ENCODE data around the gene BLCAP. TPM values are rescaled to one million over a fixed set of nuclear protein-coding genes. Genes with fewer than 3 reads are reported as not detected.
A peak's percentile ranks its signal among the peaks of the same experiment; 100 is the strongest.

The BLCAP gene
- total and polyA plus RNA-seq, 3 experiments from 2014 or later = 37.5 to 74.7 (median 40.9) TPM

DNA sequence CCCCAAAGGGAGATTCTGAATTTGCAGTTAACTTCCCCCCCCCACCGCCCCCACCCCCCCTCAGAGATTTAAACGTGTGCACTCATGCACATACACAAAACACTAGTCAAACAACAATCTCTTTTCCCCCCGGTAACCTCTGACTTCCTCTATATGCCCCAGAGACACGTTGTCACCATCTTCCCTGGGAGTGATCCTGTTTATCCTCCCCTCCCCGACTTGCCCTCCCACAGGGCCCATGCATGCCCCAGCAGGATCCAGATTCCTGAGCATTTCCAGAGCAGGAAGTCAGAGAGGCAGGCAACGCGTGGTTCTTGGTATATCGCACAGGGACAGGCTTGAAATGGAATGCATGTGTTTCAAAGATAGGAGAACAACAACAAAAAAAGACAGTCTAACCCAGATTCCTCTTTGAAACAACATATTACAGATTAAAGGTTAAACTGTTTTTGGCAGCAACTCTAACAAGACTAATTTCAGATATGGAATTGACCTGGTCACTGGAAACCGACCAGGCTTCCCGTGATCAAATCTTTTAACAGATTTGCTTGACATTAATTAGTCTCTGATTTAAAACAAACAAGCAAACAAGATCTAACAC lies 1.3 kb downstream of the BLCAP start:
- H3K27ac ChIP-seq (ENCODE audit: low read depth, low read length) = no peak overlapping the region

DNA sequence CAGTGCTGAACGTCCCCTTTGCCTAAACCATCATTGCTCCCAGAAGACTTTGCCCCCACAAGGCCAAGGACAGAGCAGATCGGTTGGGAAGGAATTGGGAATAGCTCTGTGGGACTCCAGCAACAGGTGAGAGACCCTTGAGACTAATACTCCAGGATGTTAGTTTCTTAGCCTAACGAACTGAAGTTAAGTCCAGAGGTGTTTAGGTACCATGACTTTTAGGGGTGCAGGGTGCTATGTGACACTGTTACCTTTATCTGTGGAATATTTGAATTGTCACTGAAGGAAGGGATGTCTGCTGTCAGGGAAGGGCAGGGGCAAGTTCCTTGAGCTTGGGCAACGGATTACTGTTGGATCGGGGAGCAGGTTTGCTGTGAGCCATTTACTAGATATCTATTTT lies 1.9 kb downstream of the BLCAP start:
- Mint-ChIP-seq H3K36me3 (peaks cover 0 to 18% (median 10%) of the 10 kb centered on the region in 3 donors), H3K9me3 (no peaks in the 10 kb centered on the region), H3K4me3 (peak overlapping the region; percentile 83 to 94 (median 87)), H3K27ac (peak overlapping the region; percentile 24 to 99 (median 84)), H3K27me3 (peaks cover 0 to 4% of the 10 kb centered on the region in 2 donors), H3K4me1 (peaks cover 50 to 75% (median 51%) of the 10 kb centered on the region in 3 donors)
- peaks cover 41% of the 10 kb centered on the region for H3K4me1 ChIP-seq (ENCODE audit: insufficient read depth, low read length)
- H3K36me3 ChIP-seq (ENCODE audit: insufficient read depth, low read length) = no peaks in the 10 kb centered on the region
- H3K27me3 ChIP-seq (ENCODE audit: insufficient read depth, low read length, poor library complexity, severe bottlenecking) = no peaks in the 10 kb centered on the region
- no peak for DNase-seq
- ChIA-PET POLR2A (interaction anchor here (0.6 kb wide), 1 partner anchor 187 kb away, joined by 3 read pairs; no protein-coding TSS in a partner anchor), CTCF (no interaction called here)
- H3K27ac ChIP-seq (ENCODE audit: low read depth, low read length) = no peak overlapping the region
- no peaks in the 10 kb centered on the region for H3K9me3 ChIP-seq (ENCODE audit: low read length)
- no peak overlapping the region for H3K4me3 ChIP-seq (ENCODE audit: low read length)

More for the DNA sequence above, 1.3 kb downstream of the BLCAP start:
- H3K27me3 Mint-ChIP-seq = peaks cover 0 to 6% of the 10 kb centered on the region in 2 donors
- CTCF ChIA-PET = interaction anchor here (1.9 kb wide), 1 partner anchor 331 kb away, joined by 6 read pairs; no protein-coding TSS in a partner anchor
- H3K9me3 ChIP-seq (ENCODE audit: low read length) = no peaks in the 10 kb centered on the region
- POLR2A ChIA-PET = interaction anchor here (0.6 kb wide), 1 partner anchor 483 kb away, joined by 3 read pairs; no protein-coding TSS in a partner anchor
- H3K36me3 Mint-ChIP-seq = peaks cover 0 to 15% (median 10%) of the 10 kb centered on the region in 3 donors
- H3K27ac Mint-ChIP-seq = peak overlapping the region; percentile 62 to 100 (median 99)
- peak overlapping the region; percentile 83 to 94 (median 87) for H3K4me3 Mint-ChIP-seq
- H3K9me3 Mint-ChIP-seq = no peaks in the 10 kb centered on the region
- no peaks in the 10 kb centered on the region for H3K27me3 ChIP-seq (ENCODE audit: insufficient read depth, low read length, poor library complexity, severe bottlenecking)
- no peak for DNase-seq
- H3K36me3 ChIP-seq (ENCODE audit: insufficient read depth, low read length) = no peaks in the 10 kb centered on the region
- peaks cover 41% of the 10 kb centered on the region for H3K4me1 ChIP-seq (ENCODE audit: insufficient read depth, low read length)
- H3K4me1 Mint-ChIP-seq = peaks cover 48 to 72% (median 50%) of the 10 kb centered on the region in 3 donors
- peak overlapping the region; percentile 70 for H3K4me3 ChIP-seq (ENCODE audit: low read length)

DNA sequence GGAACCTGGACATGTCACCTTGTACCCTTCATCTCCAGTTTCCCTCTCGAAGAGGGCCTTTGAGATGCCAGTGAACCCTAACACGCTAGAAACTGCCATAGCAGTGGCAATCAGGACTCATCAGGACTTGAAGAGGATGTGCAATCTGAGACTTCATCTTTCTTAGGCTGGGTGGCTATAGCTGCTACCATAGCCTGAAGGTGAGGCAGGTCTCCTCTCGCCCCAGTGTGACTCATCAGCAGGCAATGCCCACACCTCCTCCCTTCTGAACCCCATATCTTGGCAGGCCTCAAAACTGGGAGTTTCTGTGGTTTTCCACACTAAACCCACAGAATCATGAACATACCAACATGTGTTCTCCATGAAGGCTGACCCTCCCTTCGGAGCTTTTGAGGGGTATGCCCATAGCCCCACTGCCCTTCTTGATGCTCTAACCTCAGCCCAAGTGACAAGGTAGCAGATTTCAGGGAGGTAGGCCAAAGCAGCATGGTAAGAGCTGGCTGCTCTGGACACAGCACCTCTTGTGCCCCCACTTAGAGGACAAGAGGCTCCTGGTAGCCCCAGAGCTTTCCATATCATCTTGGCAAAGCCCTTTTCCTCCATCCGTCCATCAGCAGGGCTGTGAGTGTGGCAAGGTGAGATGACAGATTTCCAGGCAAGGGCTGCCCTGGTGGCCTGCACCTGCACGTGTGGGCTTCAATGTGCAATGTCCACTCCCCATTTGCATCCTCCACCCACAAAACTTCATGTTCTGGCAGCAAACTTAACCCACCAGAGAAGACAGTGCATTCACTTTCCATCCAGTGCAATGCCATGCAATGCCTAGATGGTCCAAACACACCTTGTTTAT lies 2.6 kb downstream of the BLCAP start:
- no peaks in the 10 kb centered on the region for H3K27me3 ChIP-seq (ENCODE audit: insufficient read depth, low read length, poor library complexity, severe bottlenecking)
- ChIA-PET CTCF (no interaction called here), POLR2A (interaction anchor here (0.6 kb wide), 1 partner anchor 186 kb away, joined by 3 read pairs; no protein-coding TSS in a partner anchor)
- Mint-ChIP-seq H3K9me3 (no peaks in the 10 kb centered on the region), H3K36me3 (peaks cover 0 to 25% (median 10%) of the 10 kb centered on the region in 3 donors), H3K4me3 (peak overlapping the region; percentile 74 to 90 (median 85)), H3K4me1 (peaks cover 57 to 82% (median 58%) of the 10 kb centered on the region in 3 donors), H3K27me3 (peaks cover 0 to 4% of the 10 kb centered on the region in 2 donors), H3K27ac (peak overlapping the region; percentile 3 to 99 (median 84))
- no peaks in the 10 kb centered on the region for H3K9me3 ChIP-seq (ENCODE audit: low read length)
- no peaks in the 10 kb centered on the region for H3K36me3 ChIP-seq (ENCODE audit: insufficient read depth, low read length)
- peaks cover 41% of the 10 kb centered on the region for H3K4me1 ChIP-seq (ENCODE audit: insufficient read depth, low read length)
- no peak overlapping the region for H3K4me3 ChIP-seq (ENCODE audit: low read length)
- no peak for DNase-seq
- no peak overlapping the region for H3K27ac ChIP-seq (ENCODE audit: low read depth, low read length)

DNA sequence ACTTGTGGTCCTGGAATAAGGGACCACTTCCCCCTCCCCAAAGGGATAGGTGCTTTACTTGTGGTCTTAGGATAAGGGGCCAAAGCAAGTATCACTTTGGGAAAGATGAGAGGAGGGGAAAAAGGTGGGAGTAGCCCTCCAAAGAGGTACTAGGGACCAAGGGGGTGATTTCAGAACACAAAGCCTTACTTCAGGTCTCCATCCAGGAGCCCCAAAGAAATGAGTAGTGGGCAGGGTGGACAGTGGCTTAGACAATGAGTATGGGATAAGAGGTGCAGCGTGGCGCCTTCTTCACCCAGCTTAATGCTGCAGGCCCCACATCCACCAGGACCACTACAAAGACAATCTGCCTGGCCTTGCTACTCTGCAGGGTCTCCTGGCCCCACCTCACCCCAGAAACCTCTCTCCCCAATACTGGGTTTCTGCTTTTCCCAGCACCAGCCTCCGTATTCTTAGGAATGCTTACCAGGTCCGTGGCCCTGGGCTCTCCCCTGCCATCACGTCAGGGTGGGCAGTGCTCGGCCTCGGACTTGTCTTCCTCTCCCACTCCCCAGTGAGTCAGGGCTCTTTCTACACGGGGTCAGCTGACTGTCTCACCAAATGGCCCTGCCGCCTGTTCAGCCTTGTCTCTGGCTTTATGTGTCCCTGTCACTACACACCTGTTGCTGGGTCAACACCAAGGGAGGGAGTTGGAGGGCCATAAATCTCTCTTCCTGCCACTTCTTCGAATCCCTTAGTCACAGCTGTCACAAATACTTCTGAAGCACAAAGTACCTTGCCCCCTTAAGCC lies 3.6 kb downstream of the BLCAP start:
- Mint-ChIP-seq H3K4me1 (peaks cover 57 to 88% (median 58%) of the 10 kb centered on the region in 3 donors), H3K36me3 (peaks cover 0 to 34% (median 10%) of the 10 kb centered on the region in 3 donors), H3K9me3 (no peaks in the 10 kb centered on the region), H3K27me3 (peaks cover 0 to 4% of the 10 kb centered on the region in 2 donors), H3K27ac (peak overlapping the region in 4 of 8 donors; percentile 24 to 98 (median 52)), H3K4me3 (peak overlapping the region in 3 of 7 donors; percentile 2 to 87 (median 12))
- Histone ChIP-seq H3K27me3 (ENCODE audit: insufficient read depth, low read length, poor library complexity, severe bottlenecking) (no peaks in the 10 kb centered on the region), H3K9me3 (ENCODE audit: low read length) (no peaks in the 10 kb centered on the region), H3K4me3 (ENCODE audit: low read length) (no peak overlapping the region), H3K36me3 (ENCODE audit: insufficient read depth, low read length) (no peaks in the 10 kb centered on the region), H3K4me1 (ENCODE audit: insufficient read depth, low read length) (peaks cover 41% of the 10 kb centered on the region), H3K27ac (ENCODE audit: low read depth, low read length) (no peak overlapping the region)
- DNase-seq = no peak
- CTCF ChIA-PET = no interaction called here
- POLR2A ChIA-PET = no interaction called here

DNA sequence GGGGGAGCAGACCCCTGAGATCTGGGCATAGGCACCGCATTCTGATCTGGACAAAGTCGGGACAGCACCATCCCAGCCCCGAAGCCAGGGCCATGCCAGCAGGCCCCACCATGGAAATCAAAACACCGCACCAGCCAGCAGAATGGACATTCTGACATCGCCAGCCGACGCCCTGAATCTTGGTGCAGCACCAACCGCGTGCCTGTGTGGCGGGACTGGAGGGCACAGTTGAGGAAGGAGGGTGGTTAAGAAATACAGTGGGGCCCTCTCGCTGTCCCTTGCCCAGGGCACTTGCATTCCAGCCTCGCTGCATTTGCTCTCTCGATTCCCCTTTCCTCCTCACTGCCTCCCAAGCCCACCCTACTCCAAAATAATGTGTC lies 4.7 kb downstream of the BLCAP start:
- Histone ChIP-seq H3K36me3 (ENCODE audit: insufficient read depth, low read length) (no peaks in the 10 kb centered on the region), H3K9me3 (ENCODE audit: low read length) (no peaks in the 10 kb centered on the region), H3K27ac (ENCODE audit: low read depth, low read length) (no peak overlapping the region), H3K4me1 (ENCODE audit: insufficient read depth, low read length) (peaks cover 34% of the 10 kb centered on the region), H3K27me3 (ENCODE audit: insufficient read depth, low read length, poor library complexity, severe bottlenecking) (no peaks in the 10 kb centered on the region), H3K4me3 (ENCODE audit: low read length) (no peak overlapping the region)
- no peak for DNase-seq
- ChIA-PET POLR2A (no interaction called here), CTCF (no interaction called here)
- H3K36me3 Mint-ChIP-seq = peaks cover 4 to 44% (median 12%) of the 10 kb centered on the region in 3 donors
- H3K4me1 Mint-ChIP-seq = peaks cover 58 to 88% (median 59%) of the 10 kb centered on the region in 3 donors
- peak overlapping the region in 3 of 8 donors; percentile 9 to 73 (median 52) for H3K27ac Mint-ChIP-seq
- peaks cover 0 to 4% of the 10 kb centered on the region in 2 donors for H3K27me3 Mint-ChIP-seq
- H3K4me3 Mint-ChIP-seq = peak overlapping the region in 2 of 7 donors; percentile 0 to 36
- H3K9me3 Mint-ChIP-seq = no peaks in the 10 kb centered on the region

DNA sequence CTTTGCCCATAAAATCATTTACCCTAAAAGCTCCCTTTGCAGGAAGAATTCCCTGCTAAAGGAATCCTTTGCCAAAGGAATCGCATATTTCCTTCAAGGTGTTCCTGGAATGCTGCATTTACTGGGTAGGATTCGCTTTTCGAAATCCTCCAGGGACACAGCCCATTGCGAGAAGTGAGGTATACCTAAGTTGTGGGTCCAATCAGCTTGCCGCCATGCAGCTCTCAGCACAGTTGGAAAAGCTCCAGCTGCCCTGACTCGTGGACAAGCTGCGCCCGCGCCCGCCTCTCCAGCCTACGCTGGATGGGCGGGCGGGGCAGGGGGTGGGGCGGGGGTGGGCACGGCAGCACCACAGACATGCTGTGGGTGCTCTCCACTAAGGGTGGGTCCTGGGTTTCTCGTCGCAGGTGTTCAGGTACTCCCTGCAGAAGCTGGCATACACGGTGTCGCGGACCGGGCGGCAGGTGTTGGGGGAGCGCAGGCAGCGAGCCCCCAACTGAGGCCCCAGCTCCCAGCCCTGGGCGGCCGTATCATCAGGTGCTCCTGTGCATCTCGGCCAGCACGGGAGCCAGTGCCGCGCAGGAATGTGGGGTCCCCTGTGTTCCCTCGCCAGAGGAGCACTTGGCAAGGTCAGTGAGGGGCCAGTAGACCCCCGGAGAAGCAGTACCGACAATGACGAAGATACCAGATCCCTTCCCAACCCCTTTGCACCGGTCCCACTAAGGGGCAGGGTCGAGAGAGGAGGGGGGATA lies 5.2 kb downstream of the BLCAP start:
- Mint-ChIP-seq H3K9me3 (no peaks in the 10 kb centered on the region), H3K36me3 (peaks cover 5 to 44% (median 12%) of the 10 kb centered on the region in 3 donors), H3K27ac (peak overlapping the region in 1 of 8 donors; percentile 52), H3K4me3 (no peak overlapping the region), H3K4me1 (peaks cover 58 to 89% (median 64%) of the 10 kb centered on the region in 3 donors), H3K27me3 (peaks cover 0 to 3% of the 10 kb centered on the region in 2 donors)
- H3K27ac ChIP-seq (ENCODE audit: low read depth, low read length) = no peak overlapping the region
- POLR2A ChIA-PET = no interaction called here
- no peaks in the 10 kb centered on the region for H3K27me3 ChIP-seq (ENCODE audit: insufficient read depth, low read length, poor library complexity, severe bottlenecking)
- DNase-seq = no peak
- H3K4me3 ChIP-seq (ENCODE audit: low read length) = no peak overlapping the region
- H3K9me3 ChIP-seq (ENCODE audit: low read length) = no peaks in the 10 kb centered on the region
- H3K36me3 ChIP-seq (ENCODE audit: insufficient read depth, low read length) = no peaks in the 10 kb centered on the region
- CTCF ChIA-PET = no interaction called here
- peaks cover 34% of the 10 kb centered on the region for H3K4me1 ChIP-seq (ENCODE audit: insufficient read depth, low read length)

DNA sequence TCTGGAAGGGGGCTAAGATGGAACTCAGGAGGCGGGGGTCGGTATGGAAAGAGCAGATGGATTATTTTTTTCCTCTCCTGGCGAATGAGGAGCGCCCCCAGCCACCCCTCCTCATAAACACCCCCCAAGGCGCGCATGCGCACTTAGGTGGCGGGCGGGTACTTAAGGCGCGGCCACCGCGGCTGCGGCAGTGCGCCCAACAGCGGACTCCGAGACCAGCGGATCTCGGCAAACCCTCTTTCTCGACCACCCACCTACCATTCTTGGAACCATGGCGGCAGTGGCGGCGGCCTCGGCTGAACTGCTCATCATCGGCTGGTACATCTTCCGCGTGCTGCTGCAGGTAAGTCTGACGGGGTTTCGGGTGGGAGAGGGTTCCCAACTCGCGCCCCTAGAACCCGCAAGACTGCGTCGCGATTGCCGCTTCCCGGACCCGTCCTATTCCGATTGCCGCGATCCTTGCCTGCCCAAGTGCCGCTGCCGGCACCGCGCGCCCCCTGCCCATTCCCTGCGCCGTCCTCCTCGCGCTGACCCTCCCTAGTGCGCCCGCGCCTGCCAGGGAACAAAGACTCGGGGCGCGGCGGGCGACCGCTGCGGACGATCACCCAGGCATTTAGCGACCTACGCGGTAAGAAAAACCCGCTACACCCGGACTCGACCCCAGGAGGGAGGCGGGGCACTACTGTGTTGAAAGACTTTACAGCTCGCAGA lies 6.5 kb downstream of the BLCAP start, which contains the start of gene NNAT:
TSS of gene NNAT (plus strand) at position 190 of the 711 bp plus-strand sequence. CDS start at position 272, 82 bp downstream.
- H3K9me3 ChIP-seq (ENCODE audit: low read length) = no peaks in the 10 kb centered on the region
- ChIA-PET CTCF (no interaction called here), POLR2A (no interaction called here)
- DNase-seq = no peak
- no peaks in the 10 kb centered on the region for H3K36me3 ChIP-seq (ENCODE audit: insufficient read depth, low read length)
- Mint-ChIP-seq H3K4me3 (peak within 1 kb of the TSS in 6 of 7 donors; percentile 41 to 67 (median 62)), H3K36me3 (peaks cover 5 to 52% (median 16%) of the 10 kb centered on the region in 3 donors), H3K4me1 (peaks cover 56 to 88% (median 59%) of the 10 kb centered on the region in 3 donors), H3K27ac (peak within 1 kb of the TSS in 3 of 8 donors; percentile 24 to 79 (median 75)), H3K27me3 (peaks cover 0 to 3% of the 10 kb centered on the region in 2 donors), H3K9me3 (no peaks in the 10 kb centered on the region)
- peaks cover 26% of the 10 kb centered on the region for H3K4me1 ChIP-seq (ENCODE audit: insufficient read depth, low read length)
- H3K4me3 ChIP-seq (ENCODE audit: low read length) = no peak within 1 kb of the TSS
- no peaks in the 10 kb centered on the region for H3K27me3 ChIP-seq (ENCODE audit: insufficient read depth, low read length, poor library complexity, severe bottlenecking)
- H3K27ac ChIP-seq (ENCODE audit: low read depth, low read length) = no peak within 1 kb of the TSS

Measured in CD8-positive, alpha-beta memory T cell (primary cell).